B cell (primary cell): ENCODE measurements around the gene ST6GALNAC3.

Experiments
- EZH2 ChIP-seq: IDR thresholded peaks from 2 replicates; pipeline ENCODE4 v1.6.1; 2012; ENCODE audit warnings: borderline replicate concordance, low read depth, mild to moderate bottlenecking, moderate library complexity, low read length; ENCODE audit not compliant: insufficient read depth, poor library complexity, severe bottlenecking
- TF ChIP-seq, protein P1 (sequence below): fragments of 200-600 bp; IDR thresholded peaks from one replicate; pipeline ENCODE4 v1.8.0; 2022; ENCODE audit warnings: antibody characterized with exemption, mild to moderate bottlenecking

GRCh38 chr1:76547916-76548315 is 473.4 kb downstream of the ST6GALNAC3 start:
- TF ChIP-seq, protein P1, sequence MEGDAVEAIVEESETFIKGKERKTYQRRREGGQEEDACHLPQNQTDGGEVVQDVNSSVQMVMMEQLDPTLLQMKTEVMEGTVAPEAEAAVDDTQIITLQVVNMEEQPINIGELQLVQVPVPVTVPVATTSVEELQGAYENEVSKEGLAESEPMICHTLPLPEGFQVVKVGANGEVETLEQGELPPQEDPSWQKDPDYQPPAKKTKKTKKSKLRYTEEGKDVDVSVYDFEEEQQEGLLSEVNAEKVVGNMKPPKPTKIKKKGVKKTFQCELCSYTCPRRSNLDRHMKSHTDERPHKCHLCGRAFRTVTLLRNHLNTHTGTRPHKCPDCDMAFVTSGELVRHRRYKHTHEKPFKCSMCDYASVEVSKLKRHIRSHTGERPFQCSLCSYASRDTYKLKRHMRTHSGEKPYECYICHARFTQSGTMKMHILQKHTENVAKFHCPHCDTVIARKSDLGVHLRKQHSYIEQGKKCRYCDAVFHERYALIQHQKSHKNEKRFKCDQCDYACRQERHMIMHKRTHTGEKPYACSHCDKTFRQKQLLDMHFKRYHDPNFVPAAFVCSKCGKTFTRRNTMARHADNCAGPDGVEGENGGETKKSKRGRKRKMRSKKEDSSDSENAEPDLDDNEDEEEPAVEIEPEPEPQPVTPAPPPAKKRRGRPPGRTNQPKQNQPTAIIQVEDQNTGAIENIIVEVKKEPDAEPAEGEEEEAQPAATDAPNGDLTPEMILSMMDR, result no peak
- no peak for TF ChIP-seq EZH2
